ENCODE measurements around the gene PSMD11.
A peak's percentile ranks its signal among the peaks of the same experiment; 100 is the strongest.

Gene PSMD11

DNA sequence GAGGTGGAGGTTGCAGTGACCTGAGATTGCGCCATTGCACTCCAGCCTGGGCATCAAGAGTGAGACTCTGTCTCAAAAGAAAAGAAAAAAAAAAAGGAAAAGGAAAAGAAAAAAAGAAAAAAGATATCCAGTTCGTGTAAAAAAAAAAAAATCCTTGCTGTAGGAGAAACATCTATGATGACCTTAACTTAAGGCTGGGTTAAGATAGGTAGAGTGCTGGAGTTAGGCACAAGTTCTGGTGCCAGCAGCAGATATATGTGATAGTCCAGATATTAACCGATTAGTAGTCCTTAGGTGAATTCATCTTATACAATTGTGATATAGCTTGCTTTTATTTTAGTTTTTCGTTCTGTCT, 17.2 kb downstream of the PSMD11 start:
- no peak for TF ChIP-seq CTCF (IDR thresholded peaks at IDR 0.05; ENCODE audit: control extremely low read depth, extremely low read depth, low read depth, missing control alignments)
- DNase-seq (ENCODE audit: extremely low spot score) = no peak
- ChIA-PET CTCF (interaction anchor here (0.6 to 12.7 kb wide), 34 partner anchors 9 to 475 kb away, joined by 3 to 177 read pairs (median 6); partner anchors contain the start of genes CDK5R1, MYO1D and PSMD11), POLR2A (no interaction called here)

DNA sequence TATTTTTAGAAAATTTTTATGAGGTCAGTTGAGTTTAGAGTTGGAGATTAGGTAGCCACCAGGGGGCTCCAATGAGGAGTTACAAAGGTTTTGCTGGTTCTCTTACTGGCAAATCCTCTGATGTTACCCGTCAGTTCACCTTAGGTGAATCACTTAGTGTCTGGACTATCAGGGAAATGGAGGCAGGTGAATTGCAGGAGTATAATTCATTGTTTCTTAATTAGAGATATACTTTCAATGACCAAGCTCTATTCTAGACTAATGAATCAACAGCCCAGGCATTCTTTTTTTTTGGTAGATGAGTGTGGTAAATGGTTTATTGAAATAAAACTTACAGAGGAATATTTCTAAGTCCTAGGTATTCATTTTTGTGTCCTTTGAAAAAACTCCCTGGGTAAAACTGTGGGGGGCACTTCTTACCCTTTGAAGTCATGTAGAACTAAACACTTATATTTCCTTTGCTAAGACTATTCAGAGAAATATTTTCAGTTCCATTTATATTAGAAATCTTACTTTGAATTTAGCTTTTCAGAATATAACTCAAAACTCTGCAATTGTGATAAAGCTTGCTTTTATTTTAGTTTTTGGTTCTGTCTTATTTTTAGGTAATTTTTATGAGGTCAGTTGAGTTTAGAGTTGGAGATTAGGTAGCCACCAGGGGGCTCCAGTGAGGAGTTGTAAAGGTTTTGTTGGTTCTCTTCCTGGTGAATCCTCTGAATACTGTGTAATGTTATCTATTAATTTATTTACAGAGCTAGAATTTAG, 17.7 kb downstream of the PSMD11 start:
- CTCF ChIA-PET = interaction anchor here (0.6 to 12.7 kb wide), 48 partner anchors 9 to 558 kb away, joined by 3 to 177 read pairs (median 4); partner anchors contain the start of genes CDK5R1, MYO1D and PSMD11
- TF ChIP-seq CTCF (IDR thresholded peaks at IDR 0.05; ENCODE audit: control extremely low read depth, extremely low read depth, low read depth, missing control alignments) = peak; percentile 43
- POLR2A ChIA-PET = no interaction called here
- no peak for DNase-seq (ENCODE audit: extremely low spot score)

- no peak for DNase-seq (ENCODE audit: extremely low spot score)
- ChIA-PET CTCF (interaction anchor here (0.9 to 12.7 kb wide), 28 partner anchors 9 to 557 kb away, joined by 3 to 177 read pairs (median 7); partner anchors contain the start of genes CDK5R1, MYO1D and PSMD11), POLR2A (no interaction called here)
- no peak for TF ChIP-seq CTCF (IDR thresholded peaks at IDR 0.05; ENCODE audit: control extremely low read depth, extremely low read depth, low read depth, missing control alignments)
Measured at GRCh38 chr17:32463304-32463703, 19.0 kb downstream of the PSMD11 start.

DNA sequence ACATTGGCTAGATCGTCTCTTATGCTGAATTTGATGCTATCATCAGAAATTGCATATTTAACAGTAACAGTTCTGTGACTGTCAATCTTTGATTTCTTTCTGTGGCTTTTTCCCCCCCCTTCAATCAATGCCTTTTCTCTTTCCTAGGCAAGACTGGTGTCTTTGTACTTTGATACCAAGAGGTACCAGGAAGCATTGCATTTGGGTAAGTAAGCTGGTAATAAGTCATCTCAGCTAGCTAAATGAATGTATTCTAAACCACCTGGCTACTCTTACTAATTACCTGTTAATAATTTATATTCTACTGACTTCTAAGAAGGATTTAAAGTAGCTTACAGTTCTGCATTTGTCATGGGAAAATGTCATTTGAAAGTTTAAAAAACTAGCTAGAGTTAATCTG, 20.1 kb downstream of the PSMD11 start:
- CTCF ChIA-PET = interaction anchor here (0.7 to 12.7 kb wide), 10 partner anchors 12 to 534 kb away, joined by 3 to 177 read pairs (median 18); partner anchors contain the start of genes CDK5R1, MYO1D and PSMD11
- TF ChIP-seq CTCF (IDR thresholded peaks at IDR 0.05; ENCODE audit: control extremely low read depth, extremely low read depth, low read depth, missing control alignments) = no peak
- POLR2A ChIA-PET = no interaction called here
- DNase-seq (ENCODE audit: extremely low spot score) = no peak

DNA sequence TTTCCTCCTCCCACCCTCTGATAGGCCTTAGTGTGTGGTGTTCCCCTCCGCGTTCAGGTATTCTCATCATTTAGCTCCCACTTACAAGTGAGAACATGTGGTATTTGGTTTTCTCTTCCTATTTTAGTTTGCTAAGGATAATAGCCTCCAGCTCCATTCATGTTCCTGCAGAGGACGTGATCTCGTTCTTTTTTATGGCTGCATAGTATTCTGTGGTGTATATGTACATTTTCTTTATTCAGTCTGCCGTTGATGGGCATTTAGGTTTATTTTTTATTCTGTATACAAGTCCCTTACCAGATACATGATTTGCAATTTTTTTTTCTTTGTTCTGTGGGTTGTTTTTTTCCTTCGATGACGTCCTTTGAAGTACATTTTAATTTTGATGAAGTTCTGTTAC, 23.6 kb downstream of the PSMD11 start:
- ChIA-PET CTCF (interaction anchor here (11.3 to 12.7 kb wide), 2 partner anchors 17 to 23 kb away, joined by 139 to 177 read pairs; partner anchors contain the start of genes CDK5R1 and PSMD11), POLR2A (no interaction called here)
- DNase-seq (ENCODE audit: extremely low spot score) = no peak
- no peak for TF ChIP-seq CTCF (IDR thresholded peaks at IDR 0.05; ENCODE audit: control extremely low read depth, extremely low read depth, low read depth, missing control alignments)

- ChIA-PET POLR2A (no interaction called here), CTCF (interaction anchor here (1.1 to 12.7 kb wide), 5 partner anchors 9 to 406 kb away, joined by 3 to 177 read pairs (median 10); partner anchors contain the start of genes CDK5R1 and PSMD11)
- TF ChIP-seq CTCF (IDR thresholded peaks at IDR 0.05; ENCODE audit: control extremely low read depth, extremely low read depth, low read depth, missing control alignments) = no peak
- DNase-seq (ENCODE audit: extremely low spot score) = no peak
Measured at GRCh38 chr17:32470405-32471167, 26.3 kb downstream of the PSMD11 start.

Data from GM10248 (cell line).